Activated T-helper 1 cell treated with anti-CD3 and anti-CD28 coated beads, Interleukin-2, amount 50 U/mL, for 16 hours (primary cell): ENCODE results near the gene HAVCR1.
"Not testable (repeated sequence)": the region's sequence is repeated elsewhere in the genome, so short reads cannot be mapped to it uniquely, and the experiment has no call there.

ENCODE experiments used
- DNase-seq, 2 donors: peaks; one replicate each; pipeline ENCODE4 v3.0.0-alpha.2; 2020; ENCODE audit warnings: low read depth in 1 of 2, low spot score in 1 of 2

HAVCR1 gene

DNA sequence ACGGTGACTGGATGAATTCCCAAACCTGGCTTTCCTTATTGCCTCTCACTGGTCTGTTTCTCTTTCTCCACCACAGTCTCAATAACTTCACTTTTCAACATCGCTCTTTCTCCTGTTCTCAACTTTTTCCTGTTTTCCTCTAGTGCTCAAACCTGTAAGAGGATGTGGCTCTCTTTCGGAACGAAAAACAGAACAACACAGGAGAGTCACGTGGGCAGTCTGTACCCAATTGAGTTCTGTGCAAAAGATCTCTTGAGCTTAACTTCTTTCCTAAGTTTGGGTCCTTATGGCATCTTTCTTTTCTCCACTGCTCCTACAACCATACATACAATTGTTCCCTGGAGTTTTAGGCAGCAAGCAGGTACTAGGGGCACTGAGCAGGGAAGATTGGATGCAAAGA, 8.9 kb downstream of the HAVCR1 start:
- no peak for DNase-seq

GRCh38 chr5:157049605-157050004, 9.3 kb downstream of the HAVCR1 start:
- no peak for DNase-seq

- no peak for DNase-seq
Measured at GRCh38 chr5:157047898-157048297, 11.0 kb downstream of the HAVCR1 start.

- DNase-seq: not testable (repeated sequence)
Measured at GRCh38 chr5:157047016-157047415, 11.9 kb downstream of the HAVCR1 start.

DNA sequence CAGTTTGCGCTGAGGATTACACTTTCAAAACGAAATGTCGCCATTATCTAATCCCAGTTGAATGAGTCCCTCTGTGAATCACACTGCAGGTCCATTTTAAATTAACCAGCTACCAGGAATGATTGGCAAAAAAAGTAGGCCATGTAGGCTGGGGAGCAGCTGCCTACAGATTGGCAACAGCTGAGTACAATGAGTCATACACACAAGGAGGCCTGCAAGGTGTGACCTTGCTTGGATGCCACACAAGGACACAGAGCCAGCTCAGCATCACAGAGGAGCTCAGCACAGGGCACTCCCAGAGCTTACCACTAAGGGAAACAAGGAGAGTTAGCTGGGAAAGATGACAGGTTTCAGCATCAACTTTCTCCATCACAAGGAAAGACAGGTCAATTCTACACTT, 12.9 kb downstream of the HAVCR1 start:
- DNase-seq: no peak

DNA sequence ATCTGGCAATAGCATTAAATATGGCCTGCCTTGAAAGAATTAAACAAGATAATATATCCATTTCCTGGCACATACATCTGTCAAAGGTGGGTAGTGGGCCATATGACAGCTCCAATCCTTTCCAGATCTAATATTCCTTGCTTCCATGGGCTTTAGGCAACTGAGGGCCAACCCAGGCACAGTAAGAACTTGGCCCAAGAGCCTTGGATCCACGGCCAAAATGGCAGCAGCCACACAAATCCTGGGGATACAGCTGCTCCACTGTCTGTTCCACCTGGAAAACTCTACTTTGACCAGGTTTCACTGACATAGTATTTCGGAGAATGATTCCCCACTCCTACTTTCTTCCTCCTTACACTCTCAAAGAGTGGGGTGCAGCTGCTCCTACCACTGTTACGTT, 13.3 kb downstream of the HAVCR1 start:
- no peak for DNase-seq

- DNase-seq: no peak
Measured at GRCh38 chr5:157038568-157039187, 20.2 kb downstream of the HAVCR1 start.

GRCh38 chr5:157034106-157035072, 24.5 kb downstream of the HAVCR1 start:
- DNase-seq: not testable (repeated sequence)

- DNase-seq: no peak
Measured at GRCh38 chr5:157033071-157033583, 25.8 kb downstream of the HAVCR1 start.

GRCh38 chr5:157030692-157031091, 28.2 kb downstream of the HAVCR1 start:
- DNase-seq: no peak

- DNase-seq: no peak
Measured at GRCh38 chr5:157029457-157029856, 29.5 kb downstream of the HAVCR1 start.

DNA sequence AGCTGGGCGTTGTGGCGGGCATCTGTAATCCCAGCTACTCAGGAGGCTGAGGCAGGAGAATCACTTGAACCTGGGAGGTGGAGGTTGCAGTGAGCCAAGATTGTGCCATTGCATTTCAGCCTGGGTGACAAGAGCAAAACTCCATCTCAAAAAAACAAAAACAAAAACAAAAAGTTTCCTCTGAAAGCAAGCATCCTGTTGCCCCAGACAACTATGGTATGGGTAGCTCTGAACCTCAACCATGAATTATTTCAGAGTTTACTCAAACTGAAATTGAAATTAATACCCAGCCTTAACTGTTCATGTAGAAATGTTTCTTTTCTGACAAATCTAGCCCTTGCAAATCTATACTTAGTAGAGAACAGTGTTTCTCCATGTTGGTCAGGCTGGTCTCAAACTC, 31.3 kb downstream of the HAVCR1 start:
- not testable (repeated sequence) for DNase-seq

DNA sequence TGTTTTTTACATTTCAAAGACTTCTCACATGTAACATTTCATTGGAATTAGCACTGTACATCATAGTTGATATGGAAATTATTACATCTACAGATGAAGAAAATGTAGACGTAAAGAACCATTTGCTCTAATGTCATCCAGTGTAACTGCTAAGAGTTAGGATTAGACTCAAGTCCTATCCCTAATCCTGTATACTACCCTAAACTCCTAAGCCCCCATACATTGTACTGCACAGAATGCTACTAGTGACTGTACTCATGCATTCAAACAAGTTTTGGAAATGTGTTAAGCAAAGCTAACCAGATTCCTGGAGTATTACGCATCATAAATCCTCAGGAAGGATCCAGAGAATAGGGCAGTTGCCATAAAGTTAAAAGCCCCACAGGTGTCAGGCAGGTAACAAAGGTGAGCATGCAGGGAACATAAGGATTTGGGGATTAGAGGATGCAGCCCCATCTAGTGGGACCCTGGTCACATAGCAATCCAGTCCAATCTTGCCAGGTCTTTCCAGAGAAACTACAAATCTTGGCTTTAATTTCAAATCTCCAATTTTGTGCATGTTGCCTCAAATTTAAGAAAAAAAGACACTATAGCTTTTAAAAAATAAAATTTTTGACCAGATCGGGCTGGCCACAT, 32.0 kb downstream of the HAVCR1 start:
- DNase-seq: no peak

DNA sequence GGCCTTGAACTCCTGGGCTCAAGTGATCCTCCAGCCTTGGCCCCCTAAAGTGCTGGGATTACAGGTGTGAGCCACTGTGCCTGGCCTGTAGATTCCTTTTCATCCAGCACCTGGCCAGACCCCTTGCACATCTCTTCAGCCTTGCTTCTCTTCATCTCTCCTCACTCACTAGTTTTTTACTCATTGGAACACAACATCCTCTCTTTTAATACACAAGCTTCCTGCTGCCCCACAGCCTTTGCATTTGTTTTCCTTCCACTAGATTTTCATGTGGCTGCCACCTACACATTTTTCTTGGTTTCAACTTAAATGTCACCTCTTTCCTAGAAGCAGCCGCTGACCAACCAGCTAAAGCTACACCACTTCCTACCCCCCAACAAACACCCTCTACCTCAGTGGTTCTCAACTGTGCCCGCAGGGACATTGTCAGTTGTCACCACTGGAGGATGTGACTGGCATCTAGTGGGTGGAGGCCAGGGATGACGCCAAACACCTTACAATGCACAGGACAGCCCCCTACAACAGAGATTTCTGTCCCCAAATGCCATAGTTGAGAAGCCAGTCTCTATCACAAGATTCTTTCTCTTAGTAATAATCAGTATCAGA, 33.7 kb downstream of the HAVCR1 start:
- peak in 1 of 2 donors; percentile 5 for DNase-seq

DNA sequence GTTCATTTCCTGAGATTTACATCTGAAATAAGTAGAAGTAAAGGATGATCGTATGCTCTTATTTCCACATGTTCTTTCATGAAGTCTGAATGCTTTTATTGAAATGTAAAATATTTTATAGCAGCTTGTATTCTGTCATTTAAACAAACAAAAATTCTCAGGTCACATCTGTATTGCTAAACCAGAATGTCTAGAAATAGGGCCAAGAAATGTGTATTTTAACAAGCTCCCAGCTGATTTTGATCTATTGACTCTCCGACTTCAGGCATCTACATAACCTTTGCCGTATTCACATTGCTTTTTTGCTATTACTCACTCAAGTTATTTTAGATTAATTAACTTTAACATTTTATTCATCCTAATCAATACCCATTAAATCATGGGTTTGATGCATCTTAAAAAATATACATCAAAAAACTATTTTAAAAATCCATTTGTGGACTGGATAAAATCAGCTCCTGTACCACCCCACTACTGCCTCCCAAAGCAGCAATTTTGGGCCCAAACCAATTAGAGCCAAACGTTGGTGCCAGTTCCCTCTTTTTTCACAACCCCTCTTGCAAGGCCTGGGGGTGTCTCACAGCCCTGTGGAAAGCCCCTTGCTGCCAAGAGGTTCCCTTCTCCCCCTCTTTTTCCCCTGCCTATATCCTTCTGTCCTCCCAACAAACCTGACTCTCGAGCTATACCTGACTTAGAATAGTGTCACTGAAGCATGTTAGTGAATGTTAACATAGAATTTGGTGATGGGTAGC, 34.5 kb downstream of the HAVCR1 start:
- no peak for DNase-seq

- no peak for DNase-seq
Measured at GRCh38 chr5:157022024-157022423, 36.9 kb downstream of the HAVCR1 start.

DNA sequence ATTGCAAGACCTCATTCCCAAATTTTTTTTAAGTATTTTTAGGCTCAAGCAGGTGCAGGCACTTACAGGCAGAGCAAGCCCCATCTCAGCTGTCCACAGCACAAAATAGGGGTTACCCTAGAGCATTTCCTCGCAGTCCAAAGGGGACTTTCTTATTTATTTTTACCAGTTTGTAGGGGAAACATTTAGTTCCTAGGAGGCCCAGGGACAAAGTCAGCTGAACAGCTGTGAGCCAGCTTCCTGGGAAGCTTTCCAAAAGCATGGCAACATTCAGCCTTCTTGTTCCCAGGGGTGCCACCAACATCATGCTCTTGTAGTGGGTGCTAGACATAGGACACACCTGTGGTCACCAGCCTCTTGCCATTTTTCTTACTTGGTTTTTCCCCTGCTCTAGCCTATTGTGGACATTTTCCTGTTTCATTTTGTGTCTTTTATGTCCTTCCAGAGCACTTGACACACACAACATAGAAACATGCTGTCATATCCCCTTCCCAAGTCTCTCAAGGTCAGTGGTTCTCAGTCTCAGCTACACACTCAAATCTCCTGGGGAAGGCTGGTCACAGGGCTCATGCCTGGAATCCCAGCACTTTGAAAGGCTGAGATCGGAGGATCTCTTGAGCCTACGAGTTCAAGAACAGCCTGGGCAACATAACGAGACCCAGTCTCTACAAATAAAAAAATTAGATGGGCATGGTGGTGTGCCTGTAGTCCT, 38.2 kb downstream of the HAVCR1 start:
- DNase-seq: no peak

GRCh38 chr5:157020002-157020401, 38.9 kb downstream of the HAVCR1 start:
- no peak for DNase-seq

- DNase-seq: not testable (repeated sequence)
Measured at GRCh38 chr5:157014143-157014542, 44.8 kb downstream of the HAVCR1 start.

DNA sequence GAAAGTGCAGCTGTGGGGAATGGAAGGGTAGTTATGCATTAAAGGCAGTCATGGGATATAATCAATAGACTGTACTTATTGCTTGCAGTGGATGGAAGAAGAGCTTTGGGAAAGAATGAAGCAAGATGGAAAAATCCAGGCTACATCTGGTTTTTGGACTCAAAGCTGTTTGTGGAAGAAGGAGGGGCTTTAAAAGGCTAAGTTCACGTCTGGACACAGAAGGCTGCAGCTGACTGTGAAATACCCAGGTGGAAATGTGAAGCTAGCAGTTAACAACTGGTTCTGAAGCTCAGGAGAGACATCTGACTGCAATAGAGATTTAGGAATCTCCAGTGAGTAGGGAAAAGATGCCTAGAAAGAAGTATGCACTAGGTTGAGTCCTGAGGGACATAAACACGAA, 52.7 kb downstream of the HAVCR1 start:
- no peak for DNase-seq
